Esophagus muscularis mucosa (tissue), 3 donors: ENCODE data around the gene F2R.

Experiments used
- POLR2A ChIP-seq: fragments of 450-650 bp; IDR thresholded peaks from one replicate; pipeline ENCODE4 v1.6.1; 2017; ENCODE audit warnings: antibody characterized with exemption, moderate library complexity, mild to moderate bottlenecking, low read depth
- TF ChIP-seq, protein P1 (sequence below), 3 experiments: fragments of 200-600 bp in 2 of 3; fragments of 450-650 bp in 1 of 3; sonication (generic) in 2 of 3; IDR thresholded peaks; one replicate each; pipeline ENCODE4 v1.5.1; 2017 to 2019; ENCODE audit warnings: antibody characterized with exemption in 3 of 3, mild to moderate bottlenecking in 2 of 3, moderate library complexity in 1 of 3

DNA sequence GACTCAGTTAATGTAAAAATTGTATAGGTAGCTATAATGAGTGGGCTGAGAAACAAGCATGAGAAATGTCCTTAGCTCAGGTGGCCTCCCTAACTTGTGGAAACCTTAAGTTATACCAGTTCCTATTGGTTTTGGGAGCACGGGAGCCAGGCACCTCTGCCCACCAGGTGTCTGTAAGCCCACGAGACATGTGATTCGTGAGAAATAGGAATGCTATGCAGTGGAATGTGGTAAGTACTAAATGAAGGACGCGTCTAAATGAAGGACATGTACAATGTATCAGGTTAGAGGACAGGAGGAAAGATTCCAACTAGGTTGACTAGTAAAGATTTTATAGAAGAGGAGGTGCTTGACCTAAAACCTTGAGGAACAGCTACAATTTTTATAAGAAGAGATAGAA, 46.7 kb upstream of the F2R start:
- TF ChIP-seq, protein P1, sequence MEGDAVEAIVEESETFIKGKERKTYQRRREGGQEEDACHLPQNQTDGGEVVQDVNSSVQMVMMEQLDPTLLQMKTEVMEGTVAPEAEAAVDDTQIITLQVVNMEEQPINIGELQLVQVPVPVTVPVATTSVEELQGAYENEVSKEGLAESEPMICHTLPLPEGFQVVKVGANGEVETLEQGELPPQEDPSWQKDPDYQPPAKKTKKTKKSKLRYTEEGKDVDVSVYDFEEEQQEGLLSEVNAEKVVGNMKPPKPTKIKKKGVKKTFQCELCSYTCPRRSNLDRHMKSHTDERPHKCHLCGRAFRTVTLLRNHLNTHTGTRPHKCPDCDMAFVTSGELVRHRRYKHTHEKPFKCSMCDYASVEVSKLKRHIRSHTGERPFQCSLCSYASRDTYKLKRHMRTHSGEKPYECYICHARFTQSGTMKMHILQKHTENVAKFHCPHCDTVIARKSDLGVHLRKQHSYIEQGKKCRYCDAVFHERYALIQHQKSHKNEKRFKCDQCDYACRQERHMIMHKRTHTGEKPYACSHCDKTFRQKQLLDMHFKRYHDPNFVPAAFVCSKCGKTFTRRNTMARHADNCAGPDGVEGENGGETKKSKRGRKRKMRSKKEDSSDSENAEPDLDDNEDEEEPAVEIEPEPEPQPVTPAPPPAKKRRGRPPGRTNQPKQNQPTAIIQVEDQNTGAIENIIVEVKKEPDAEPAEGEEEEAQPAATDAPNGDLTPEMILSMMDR (IDR thresholded peaks at IDR 0.05) = no peak
- TF ChIP-seq POLR2A = no peak
